HCT116 (cell line): ENCODE measurements around the gene CKS1B. TPM values are rescaled to one million over a fixed set of nuclear protein-coding genes. Genes with fewer than 3 reads are reported as not detected.

ENCODE experiments used
- ATAC-seq: fragments of 200-7000 bp; cut with Tn5 transposase; 2 replicates; pipeline ENCODE4 v1.9.1; 2020; ENCODE audit warnings: mild to moderate bottlenecking, moderate library complexity
- BruUV-seq: library from RNA; stranded (reverse); fragments of 400-500 nt; replicated peaks from 2 replicates; lab custom pipeline; 2021; lab: Mats Ljungman, UMichigan
- CTCF ChIA-PET: fragments of 300-600 bp; sonication (Branson Sonifier 250); formaldehyde crosslinking; loops from one replicate; lab custom pipeline; 2021; ENCODE audit warnings: antibody characterized with exemption; lab: Charles Lee
- POLR2A ChIA-PET: fragments of 300-600, 350-600 bp; sonication (Branson Sonifier 250); formaldehyde crosslinking; loops from one replicate; lab custom pipeline; 2021; ENCODE audit warnings: antibody characterized with exemption; lab: Charles Lee
- RAD21 ChIA-PET, 2 experiments: fragments of 300-600 bp; sonication (Branson Sonifier 250); formaldehyde crosslinking; loops; one replicate each; lab custom pipeline; 2023; ENCODE audit warnings: low total read pairs in 2 of 2; ENCODE audit not compliant: uncharacterized antibody in 2 of 2, unreplicated experiment in 2 of 2, low non-redundant PET in 1 of 2; lab: Charles Lee
- DNase-seq: peaks from one replicate; pipeline ENCODE4 v3.0.0-alpha.2; 2010; ENCODE audit warnings: low read depth, low spot score
- H2AFZ ChIP-seq: fragments of 200-600 bp; shearing (Covaris generic), sonication (generic); 2 replicates; pipeline ENCODE4 v1.6.1; 2017; ENCODE audit warnings: low read depth, mixed run types, mixed read lengths, antibody characterized with exemption, low read length; ENCODE audit not compliant: poor library complexity, severe bottlenecking
- H3K27ac ChIP-seq: 2 replicates; pipeline ENCODE4 v1.5.1; 2012; ENCODE audit warnings: low read depth, low read length
- H3K27me3 ChIP-seq: fragments of 200-600 bp; sonication (generic); 2 replicates; pipeline ENCODE4 v1.6.1; 2016; ENCODE audit warnings: mixed run types, low read length, mixed read lengths; ENCODE audit not compliant: insufficient read depth
- H3K36me3 ChIP-seq, 2 experiments: fragments of 200-500 bp in 1 of 2; fragments of 200-600 bp in 1 of 2; sonication (Bioruptor generic) in 1 of 2; sonication (generic) in 1 of 2; 2 replicates each; pipeline versions ENCODE4 v1.5.1 to v1.6.1; 2014 to 2016; ENCODE audit warnings: low read length in 2 of 2, inconsistent platforms in 1 of 2, mixed read lengths in 1 of 2, mixed run types in 1 of 2; ENCODE audit not compliant: insufficient read depth in 2 of 2, control insufficient read depth in 1 of 2
- H3K4me1 ChIP-seq, 2 experiments: fragments of 200-600 bp in 1 of 2; sonication (generic) in 1 of 2; 2 replicates each; pipeline versions ENCODE4 v1.5.1 to v1.6.1; 2012 to 2017; ENCODE audit warnings: low read length in 2 of 2, inconsistent platforms in 1 of 2, mild to moderate bottlenecking in 1 of 2, mixed read lengths in 1 of 2, mixed run types in 1 of 2, moderate library complexity in 1 of 2; ENCODE audit not compliant: insufficient read depth in 2 of 2, control insufficient read depth in 1 of 2
- H3K4me2 ChIP-seq: fragments of 200-600 bp; sonication (generic); 2 replicates; pipeline ENCODE4 v1.6.1; 2017; ENCODE audit warnings: mixed run types, low read length, mixed read lengths
- H3K4me3 ChIP-seq, 2 experiments: fragments of 200-600 bp in 1 of 2; sonication (generic) in 1 of 2; replicated peaks in 1 of 2; 2 replicates each; pipeline ENCODE4 v1.5.1; 2011 to 2016; ENCODE audit warnings: low read length in 2 of 2, control low read depth in 1 of 2, low read depth in 1 of 2, mild to moderate bottlenecking in 1 of 2, mixed read lengths in 1 of 2, mixed run types in 1 of 2
- H3K79me2 ChIP-seq: fragments of 200-600 bp; sonication (generic); 2 replicates; pipeline ENCODE4 v1.6.1; 2017; ENCODE audit warnings: mild to moderate bottlenecking, mixed run types, low read length, moderate library complexity, mixed read lengths; ENCODE audit not compliant: insufficient read depth
- H3K9ac ChIP-seq: fragments of 200-600 bp; sonication (generic); 2 replicates; pipeline ENCODE4 v1.6.1; 2016; ENCODE audit warnings: low read length, mixed read lengths
- H3K9me2 ChIP-seq: fragments of 200-600 bp; sonication (generic), shearing (Covaris generic); 2 replicates; pipeline ENCODE4 v1.6.1; 2017; ENCODE audit warnings: mixed run types, mild to moderate bottlenecking, moderate library complexity; ENCODE audit not compliant: insufficient read depth
- H3K9me3 ChIP-seq, 2 experiments: fragments of 200-500 bp in 1 of 2; fragments of 200-600 bp in 1 of 2; sonication (Bioruptor generic) in 1 of 2; sonication (generic) in 1 of 2; 2 replicates each; pipeline ENCODE4 v1.6.1; 2014 to 2017; ENCODE audit warnings: low read length in 2 of 2, mixed read lengths in 2 of 2, inconsistent platforms in 1 of 2, low read depth in 1 of 2, mild to moderate bottlenecking in 1 of 2, mixed run types in 1 of 2, moderate library complexity in 1 of 2; ENCODE audit not compliant: control insufficient read depth in 1 of 2, insufficient read depth in 1 of 2
- H4K20me1 ChIP-seq: fragments of 200-600 bp; sonication (generic), shearing (Covaris generic); 2 replicates; pipeline ENCODE4 v1.6.1; 2017; ENCODE audit warnings: mixed run types, mild to moderate bottlenecking, moderate library complexity; ENCODE audit not compliant: insufficient read depth
- ATF3 ChIP-seq: IDR thresholded peaks from 2 replicates; pipeline ENCODE4 v1.6.1; 2012
- CBX3 ChIP-seq: IDR thresholded peaks from 2 replicates; pipeline ENCODE4 v1.6.1; 2012; ENCODE audit warnings: low read depth
- CEBPB ChIP-seq: IDR thresholded peaks from 2 replicates; pipeline ENCODE4 v1.6.1; 2012; ENCODE audit warnings: low read depth
- CTCF ChIP-seq, 3 experiments: fragments of 200-600 bp in 1 of 3; sonication (generic) in 1 of 3; IDR thresholded peaks in 2 of 3; conservative IDR thresholded peaks in 1 of 3; 2 replicates each; pipeline ENCODE4 v1.5.1; 2012 to 2017; ENCODE audit warnings: low read depth in 2 of 3, low read length in 2 of 3, antibody characterized with exemption in 1 of 3, borderline replicate concordance in 1 of 3, control low read depth in 1 of 3, mild to moderate bottlenecking in 1 of 3, mixed read lengths in 1 of 3, mixed run types in 1 of 3, moderate library complexity in 1 of 3; ENCODE audit not compliant: insufficient read depth in 1 of 3
- EGR1 ChIP-seq: IDR thresholded peaks from 2 replicates; pipeline ENCODE4 v1.6.1; 2012; ENCODE audit warnings: low read depth
- ELF1 ChIP-seq: IDR thresholded peaks from 2 replicates; pipeline ENCODE4 v1.6.1; 2012; ENCODE audit warnings: low read depth, borderline replicate concordance
- EZH2 ChIP-seq: fragments of 200-600 bp; sonication (generic); IDR thresholded peaks from 2 replicates; pipeline ENCODE4 v1.6.1; 2017; ENCODE audit warnings: antibody characterized with exemption, mixed run types
- EZH2phosphoT487 ChIP-seq: fragments of 200-600 bp; IDR thresholded peaks from 2 replicates; pipeline ENCODE4 v1.6.1; 2018; ENCODE audit warnings: antibody characterized with exemption, borderline replicate concordance
- FOSL1 ChIP-seq: IDR thresholded peaks from 2 replicates; pipeline ENCODE4 v1.6.1; 2012; ENCODE audit warnings: low read depth
- JUND ChIP-seq: IDR thresholded peaks from 2 replicates; pipeline ENCODE4 v1.6.1; 2012
- MAX ChIP-seq: IDR thresholded peaks from 2 replicates; pipeline ENCODE4 v1.6.1; 2012
- POLR2A ChIP-seq: IDR thresholded peaks from 2 replicates; pipeline ENCODE4 v1.7.0; 2011; ENCODE audit warnings: borderline replicate concordance; ENCODE audit not compliant: insufficient read depth, insufficient read length; ENCODE audit errors: extremely low read depth
- POLR2AphosphoS5 ChIP-seq: IDR thresholded peaks from 2 replicates; pipeline ENCODE4 v1.6.1; 2011; ENCODE audit warnings: mild to moderate bottlenecking, low read depth, low read length, moderate library complexity
- RAD21 ChIP-seq: IDR thresholded peaks from 2 replicates; pipeline ENCODE4 v1.6.1; 2012; ENCODE audit warnings: low read depth, mild to moderate bottlenecking
- SIN3A ChIP-seq: IDR thresholded peaks from 2 replicates; pipeline ENCODE4 v1.6.1; 2012; ENCODE audit warnings: low read depth
- SRF ChIP-seq: IDR thresholded peaks from 2 replicates; pipeline ENCODE4 v1.6.1; 2012; ENCODE audit warnings: low read depth
- ZBTB33 ChIP-seq: IDR thresholded peaks from 2 replicates; pipeline ENCODE4 v1.6.1; 2011; ENCODE audit warnings: mild to moderate bottlenecking, low read length, moderate library complexity; ENCODE audit not compliant: insufficient replicate concordance; ENCODE audit errors: extremely low read depth
- ZFX ChIP-seq: fragments of 450-650 bp; IDR thresholded peaks from 2 replicates; pipeline ENCODE4 v1.6.1; 2017
- ZNF274 ChIP-seq: fragments of 200-500 bp; sonication (Bioruptor generic); IDR thresholded peaks from 2 replicates; pipeline ENCODE4 v1.6.1; 2014; ENCODE audit warnings: mild to moderate bottlenecking, low read depth, low read length, inconsistent platforms
- intact Hi-C: fragments of 100-400 bp; cut with micrococcal nuclease; formaldehyde crosslinking; loops from 2 replicates; pipeline ENCODE4 v1.10.0; 2022
- total RNA-seq: library from RNA; stranded (reverse); gene quantifications from one replicate; pipeline ENCODE4 v1.2.1, GENCODE V29; 2021; ENCODE audit not compliant: unreplicated experiment

Gene CKS1B
- total RNA-seq, 1 experiment from 2014 or later: 229 TPM

GRCh38 chr1:154998818-154999570, 24.5 kb downstream of the CKS1B start:
- DNase-seq: peak; percentile 79
- peak overlapping the region; percentile 96 for H3K4me2 ChIP-seq
- H3K79me2 ChIP-seq: peaks cover 14% of the 10 kb centered on the region
- POLR2A ChIA-PET: interaction anchor here (0.9 to 2.5 kb wide), 4 partner anchors 18 to 46 kb away, joined by 4 to 22 read pairs (median 8); partner anchors contain the start of gene SHC1
- H3K9ac ChIP-seq: peak overlapping the region; percentile 91
- peaks cover 24 to 60% of the 10 kb centered on the region in 2 experiments for H3K4me1 ChIP-seq
- H3K27ac ChIP-seq: peak overlapping the region; percentile 99
- peak overlapping the region; percentile 85 to 98 for H3K4me3 ChIP-seq
- intact Hi-C loops: loop anchor here (2.0 to 5.0 kb wide), 2 partner anchors 37 to 440 kb away; partner anchors contain the start of genes PYGO2 and UBE2Q1
- H3K9me2 ChIP-seq: no peaks in the 10 kb centered on the region
- RAD21 ChIA-PET: interaction anchor here in 1 of 2 experiments (0.6 to 1.7 kb wide), 2 partner anchors 25 to 38 kb away, joined by 4 to 5 read pairs; partner anchors contain the start of gene PYGO2
- H2AFZ ChIP-seq: no peak overlapping the region
- H3K36me3 ChIP-seq: no peaks in the 10 kb centered on the region
- CTCF ChIA-PET: interaction anchor here (1.0 to 2.6 kb wide), 18 partner anchors 10 to 554 kb away, joined by 3 to 25 read pairs (median 5); partner anchors contain the start of genes ADAM15, FLAD1, PBXIP1 and PYGO2
- no peaks in the 10 kb centered on the region for H4K20me1 ChIP-seq
- no peaks in the 10 kb centered on the region for H3K9me3 ChIP-seq
- no peaks in the 10 kb centered on the region for H3K27me3 ChIP-seq
- BruUV-seq: no TSS peak
- peak; percentile 23 for ATAC-seq
- TF ChIP-seq FOSL1: no peak
- TF ChIP-seq JUND: no peak
- peak; percentile 72 for TF ChIP-seq POLR2A
- TF ChIP-seq CTCF (IDR thresholded peaks at IDR 0.05 in 2 of 3, conservative IDR thresholded peaks at IDR 0.05 in 1 of 3; ENCODE audit: borderline replicate concordance in 1 of 3, insufficient read depth in 1 of 3, low read depth in 2 of 3, low read length in 2 of 3): peak in 2 of 3 experiments; percentile 96 to 97; a peak in 4 of 6 replicates
- no peak for TF ChIP-seq ELF1
- TF ChIP-seq POLR2AphosphoS5: no peak; the same call in 1 of the 2 replicates
- TF ChIP-seq ATF3: no peak
- TF ChIP-seq SIN3A: no peak
- no peak for TF ChIP-seq RAD21
- TF ChIP-seq MAX: no peak
- TF ChIP-seq CBX3: no peak
- TF ChIP-seq EGR1: no peak
- no peak for TF ChIP-seq CEBPB
- no peak for TF ChIP-seq ZNF274
- TF ChIP-seq EZH2: no peak
- no peak for TF ChIP-seq SRF
- no peak for TF ChIP-seq ZFX
- TF ChIP-seq ZBTB33: no peak
- no peak for TF ChIP-seq EZH2phosphoT487
